Osteoblast (primary cell): ENCODE results near the gene TMEM97. TPM values are rescaled to one million over a fixed set of nuclear protein-coding genes. Genes with fewer than 3 reads are reported as not detected.
"Not testable (repeated sequence)": the region's sequence is repeated elsewhere in the genome, so short reads cannot be mapped to it uniquely, and the experiment has no call there.

Experiments
- DNase-seq: peaks from one replicate; pipeline ENCODE4 v3.0.0; 2011; ENCODE audit warnings: low spot score, mixed read lengths; ENCODE audit not compliant: insufficient read length; ENCODE audit errors: missing footprints
- H2AFZ ChIP-seq: 2 replicates; pipeline ENCODE4 v1.6.0; 2011; ENCODE audit warnings: mild to moderate bottlenecking, low read length
- H3K27ac ChIP-seq: 2 replicates; pipeline ENCODE4 v1.5.1; 2011; ENCODE audit warnings: mild to moderate bottlenecking, low read depth, low read length, moderate library complexity
- H3K27me3 ChIP-seq: 2 replicates; pipeline ENCODE4 v1.6.0; 2012; ENCODE audit warnings: mild to moderate bottlenecking, control low read depth, inconsistent platforms, low read length, moderate library complexity; ENCODE audit not compliant: insufficient read depth
- H3K36me3 ChIP-seq: 2 replicates; pipeline ENCODE4 v1.5.1; 2011; ENCODE audit warnings: mild to moderate bottlenecking, low read length, control low read depth, moderate library complexity; ENCODE audit not compliant: insufficient read depth
- H3K4me1 ChIP-seq: 2 replicates; pipeline ENCODE4 v1.5.1; 2011; ENCODE audit warnings: mild to moderate bottlenecking, low read length, control low read depth, moderate library complexity; ENCODE audit not compliant: insufficient read depth
- H3K4me2 ChIP-seq: 2 replicates; pipeline ENCODE4 v1.6.0; 2011; ENCODE audit warnings: mild to moderate bottlenecking, low read length; ENCODE audit not compliant: insufficient read depth
- H3K4me3 ChIP-seq: fragments of 200-600 bp; sonication (generic); 3 replicates; pipeline ENCODE4 v1.5.1; 2012; ENCODE audit warnings: mild to moderate bottlenecking, low read length, inconsistent platforms; ENCODE audit not compliant: insufficient read depth
- H3K79me2 ChIP-seq: 2 replicates; pipeline ENCODE4 v1.6.0; 2012; ENCODE audit warnings: mild to moderate bottlenecking, low read length, control low read depth, inconsistent platforms; ENCODE audit not compliant: insufficient read depth
- H3K9me3 ChIP-seq: 2 replicates; pipeline ENCODE4 v1.5.1; 2011; ENCODE audit warnings: low read depth, low read length, control low read depth
- H4K20me1 ChIP-seq: 2 replicates; pipeline ENCODE4 v1.6.0; 2012; ENCODE audit warnings: mild to moderate bottlenecking, low read length, control low read depth; ENCODE audit not compliant: insufficient read depth
- total RNA-seq: library from RNA; depleted of rRNA; stranded (reverse); fragments of >200 nt; gene quantifications from 2 replicates; pipeline ENCODE4 v1.2.3, GENCODE V29; 2012
- TF ChIP-seq, protein P1 (sequence below): IDR thresholded peaks from 2 replicates; pipeline ENCODE4 v1.5.1; 2011; ENCODE audit warnings: mild to moderate bottlenecking, low read depth, low read length, moderate library complexity; ENCODE audit errors: extremely low read depth

The TMEM97 gene
- total RNA-seq, 1 donor, result 20.6 TPM

DNA sequence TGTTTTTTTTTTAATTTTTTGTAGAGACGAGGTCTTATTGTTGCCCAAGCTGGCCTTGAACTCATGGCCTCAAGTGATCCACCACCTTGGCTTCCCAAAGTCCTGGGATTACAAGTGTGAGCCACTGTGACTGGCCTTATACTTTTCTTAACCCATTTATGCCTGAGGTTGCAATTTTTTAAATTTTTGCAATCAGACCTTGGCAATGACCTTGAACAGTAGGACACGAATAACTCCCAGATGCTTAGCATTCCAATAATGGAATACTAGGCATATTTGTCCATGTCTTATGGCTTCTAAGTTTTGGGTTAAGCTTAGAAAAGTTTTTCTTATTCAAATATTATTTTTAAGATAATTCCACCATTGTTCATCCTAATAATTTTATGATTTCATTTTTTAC is 28.3 kb upstream of the TMEM97 start:
- no peaks in the 10 kb centered on the region for H3K36me3 ChIP-seq
- no peak overlapping the region for H3K4me2 ChIP-seq
- H3K27me3 ChIP-seq, result peaks cover 5% of the 10 kb centered on the region
- no peaks in the 10 kb centered on the region for H3K4me1 ChIP-seq
- H3K4me3 ChIP-seq, result no peak overlapping the region
- no peak for DNase-seq
- H3K27ac ChIP-seq, result no peak overlapping the region
- no peaks in the 10 kb centered on the region for H4K20me1 ChIP-seq
- H3K79me2 ChIP-seq, result no peaks in the 10 kb centered on the region
- TF ChIP-seq, protein P1, sequence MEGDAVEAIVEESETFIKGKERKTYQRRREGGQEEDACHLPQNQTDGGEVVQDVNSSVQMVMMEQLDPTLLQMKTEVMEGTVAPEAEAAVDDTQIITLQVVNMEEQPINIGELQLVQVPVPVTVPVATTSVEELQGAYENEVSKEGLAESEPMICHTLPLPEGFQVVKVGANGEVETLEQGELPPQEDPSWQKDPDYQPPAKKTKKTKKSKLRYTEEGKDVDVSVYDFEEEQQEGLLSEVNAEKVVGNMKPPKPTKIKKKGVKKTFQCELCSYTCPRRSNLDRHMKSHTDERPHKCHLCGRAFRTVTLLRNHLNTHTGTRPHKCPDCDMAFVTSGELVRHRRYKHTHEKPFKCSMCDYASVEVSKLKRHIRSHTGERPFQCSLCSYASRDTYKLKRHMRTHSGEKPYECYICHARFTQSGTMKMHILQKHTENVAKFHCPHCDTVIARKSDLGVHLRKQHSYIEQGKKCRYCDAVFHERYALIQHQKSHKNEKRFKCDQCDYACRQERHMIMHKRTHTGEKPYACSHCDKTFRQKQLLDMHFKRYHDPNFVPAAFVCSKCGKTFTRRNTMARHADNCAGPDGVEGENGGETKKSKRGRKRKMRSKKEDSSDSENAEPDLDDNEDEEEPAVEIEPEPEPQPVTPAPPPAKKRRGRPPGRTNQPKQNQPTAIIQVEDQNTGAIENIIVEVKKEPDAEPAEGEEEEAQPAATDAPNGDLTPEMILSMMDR, result no peak
- no peaks in the 10 kb centered on the region for H3K9me3 ChIP-seq
- no peak overlapping the region for H2AFZ ChIP-seq

DNA sequence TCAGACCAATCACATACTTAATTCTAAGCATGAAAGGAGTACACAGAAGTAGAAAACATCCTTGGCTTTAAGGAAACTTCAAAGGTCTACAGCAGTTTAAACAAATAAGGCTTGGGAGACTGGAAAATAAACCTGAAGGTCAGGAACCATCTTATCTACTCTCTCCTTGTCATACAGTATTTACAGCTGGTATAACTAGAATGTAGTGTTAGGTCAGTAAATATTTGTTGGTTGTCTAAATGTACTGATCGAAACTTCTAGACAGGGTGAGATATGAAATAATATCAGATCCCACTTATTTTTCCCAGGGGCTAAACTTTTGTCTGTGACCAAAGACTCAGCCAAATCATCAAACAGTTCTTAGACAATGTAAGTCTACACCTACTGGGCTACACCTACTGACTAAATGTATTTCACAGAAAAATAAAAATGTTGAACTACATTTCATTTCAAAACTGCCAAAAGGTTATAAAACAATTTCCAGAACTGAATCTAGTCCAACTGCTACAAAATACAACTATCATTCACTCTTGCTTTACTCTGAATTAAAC is 27.1 kb upstream of the TMEM97 start:
- H3K4me2 ChIP-seq, result no peak overlapping the region
- no peaks in the 10 kb centered on the region for H4K20me1 ChIP-seq
- H2AFZ ChIP-seq, result no peak overlapping the region
- H3K4me3 ChIP-seq, result no peak overlapping the region
- no peaks in the 10 kb centered on the region for H3K79me2 ChIP-seq
- H3K27ac ChIP-seq, result no peak overlapping the region
- no peaks in the 10 kb centered on the region for H3K4me1 ChIP-seq
- H3K36me3 ChIP-seq, result no peaks in the 10 kb centered on the region
- DNase-seq, result peak; percentile 62
- peaks cover 6% of the 10 kb centered on the region for H3K27me3 ChIP-seq
- no peaks in the 10 kb centered on the region for H3K9me3 ChIP-seq
- TF ChIP-seq, protein P1, result no peak

DNA sequence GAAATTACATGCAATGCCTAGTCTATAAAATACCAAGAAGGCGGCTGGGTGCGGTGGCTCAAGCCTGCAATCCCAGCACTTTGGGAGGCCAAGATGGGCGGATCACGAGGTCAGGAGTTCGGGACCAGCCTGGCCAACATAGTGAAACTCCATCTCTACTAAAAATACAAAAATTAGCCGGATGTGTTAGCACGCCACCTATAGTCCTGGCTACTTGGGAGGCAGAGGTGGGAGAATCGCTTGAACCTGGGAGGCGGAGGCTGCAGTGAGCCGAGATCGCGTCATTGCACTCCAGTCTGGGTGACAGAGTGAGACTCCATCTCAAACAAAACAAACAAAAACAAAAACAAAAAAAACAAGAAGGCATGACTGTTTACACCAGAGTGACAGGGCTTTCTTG is 26.1 kb upstream of the TMEM97 start:
- not testable (repeated sequence) for H3K4me1 ChIP-seq, H3K36me3 ChIP-seq, H3K27ac ChIP-seq, H3K9me3 ChIP-seq, H2AFZ ChIP-seq, H3K27me3 ChIP-seq, H4K20me1 ChIP-seq, H3K4me2 ChIP-seq, DNase-seq, H3K4me3 ChIP-seq, H3K79me2 ChIP-seq

DNA sequence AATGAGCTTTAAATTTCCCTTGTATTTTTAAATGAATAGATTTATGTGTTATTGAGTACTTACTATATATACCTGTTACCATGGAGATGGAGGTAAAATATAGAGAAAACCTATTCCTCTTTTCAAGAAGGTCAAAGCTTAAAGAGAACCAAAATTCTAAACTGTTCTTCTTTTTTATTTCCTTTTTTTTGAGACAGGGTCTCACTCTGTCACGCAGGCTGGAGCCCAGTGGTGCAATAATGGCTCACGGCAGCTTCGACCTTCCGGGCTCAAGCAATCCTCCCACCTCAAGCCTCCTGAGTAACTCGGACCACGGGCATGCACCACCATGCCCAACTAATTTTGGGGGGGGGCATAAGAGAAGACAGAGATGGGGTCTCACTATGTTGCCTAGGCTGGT is 25.0 kb upstream of the TMEM97 start:
- H3K27ac ChIP-seq, result no peak overlapping the region
- H3K4me1 ChIP-seq, result no peaks in the 10 kb centered on the region
- H3K4me3 ChIP-seq, result no peak overlapping the region
- H3K9me3 ChIP-seq, result no peaks in the 10 kb centered on the region
- H3K36me3 ChIP-seq, result no peaks in the 10 kb centered on the region
- no peaks in the 10 kb centered on the region for H3K79me2 ChIP-seq
- H3K4me2 ChIP-seq, result no peak overlapping the region
- no peaks in the 10 kb centered on the region for H4K20me1 ChIP-seq
- H2AFZ ChIP-seq, result no peak overlapping the region
- TF ChIP-seq, protein P1, result no peak
- peaks cover 8% of the 10 kb centered on the region for H3K27me3 ChIP-seq
- DNase-seq, result no peak
